ENCODE data around the gene PEPD.

PEPD gene

GRCh38 chr19:33396701-33397535, 124.7 kb downstream of the PEPD start:
- TF ChIP-seq CTCF (conservative IDR thresholded peaks at IDR 0.05; ENCODE audit: low read depth, low read length), result no peak
- no peak overlapping the region for H3K4me3 ChIP-seq (ENCODE audit: low read length)

GRCh38 chr19:33395561-33396550, 125.7 kb downstream of the PEPD start:
- no peak overlapping the region for H3K4me3 ChIP-seq (ENCODE audit: low read length)
- no peak for DNase-seq (ENCODE audit: low read depth)
- no peak for TF ChIP-seq CTCF (conservative IDR thresholded peaks at IDR 0.05; ENCODE audit: low read depth, low read length)

More at GRCh38 chr19:33396701-33397535, 124.7 kb downstream of the PEPD start:
- no peak for DNase-seq (ENCODE audit: low read depth)

- no peak for TF ChIP-seq CTCF (conservative IDR thresholded peaks at IDR 0.05; ENCODE audit: low read depth, low read length)
- no peak overlapping the region for H3K4me3 ChIP-seq (ENCODE audit: low read length)
- DNase-seq (ENCODE audit: low read depth), result no peak
Measured at GRCh38 chr19:33394723-33395560, 126.6 kb downstream of the PEPD start.

GRCh38 chr19:33394006-33394722, 127.4 kb downstream of the PEPD start:
- DNase-seq (ENCODE audit: low read depth), result no peak
- no peak for TF ChIP-seq CTCF (conservative IDR thresholded peaks at IDR 0.05; ENCODE audit: low read depth, low read length)
- H3K4me3 ChIP-seq (ENCODE audit: low read length), result no peak overlapping the region

GRCh38 chr19:33393286-33394005, 128.1 kb downstream of the PEPD start:
- no peak for DNase-seq (ENCODE audit: low read depth)
- no peak overlapping the region for H3K4me3 ChIP-seq (ENCODE audit: low read length)
- TF ChIP-seq CTCF (conservative IDR thresholded peaks at IDR 0.05; ENCODE audit: low read depth, low read length), result no peak
